Mucosa of gallbladder (tissue), 1 donor: ENCODE results near the gene ZFAND6. TPM values are rescaled to one million over a fixed set of nuclear protein-coding genes. Genes with fewer than 3 reads are reported as not detected.
"Not testable (repeated sequence)": the region's sequence is repeated elsewhere in the genome, so short reads cannot be mapped to it uniquely, and the experiment has no call there.

ENCODE experiments used
- DNase-seq: peaks from one replicate; pipeline ENCODE4 v3.0.0-alpha.2; 2020; ENCODE audit warnings: low spot score
- total RNA-seq: library from RNA; stranded (reverse); gene quantifications from one replicate; pipeline ENCODE4 v1.2.1, GENCODE V29; 2021
- donor health status: DM: no; HTN: no; CAD: no.

The ZFAND6 gene
- total RNA-seq, 1 donor from 2014 or later, result 64.5 TPM

DNA sequence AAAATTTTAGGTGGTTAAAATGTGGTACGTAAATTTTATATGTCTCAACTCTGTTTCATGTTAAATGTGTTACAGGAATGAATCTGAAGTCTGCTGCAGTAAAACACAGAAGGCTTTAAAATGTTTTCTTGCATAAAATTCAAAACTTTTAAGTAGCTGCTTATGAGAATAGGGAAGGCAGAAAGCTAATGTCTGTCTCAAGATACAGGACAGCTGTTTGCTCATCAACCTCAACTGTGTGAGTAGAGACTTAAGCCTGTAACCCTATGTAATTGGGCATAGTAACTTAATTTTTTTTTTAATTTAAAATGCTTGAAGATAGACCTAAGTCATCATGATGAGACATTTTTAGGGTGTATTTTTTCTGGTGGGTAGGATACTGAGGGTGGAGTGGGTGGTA lies 38.9 kb downstream of the ZFAND6 start:
- DNase-seq, result no peak

DNA sequence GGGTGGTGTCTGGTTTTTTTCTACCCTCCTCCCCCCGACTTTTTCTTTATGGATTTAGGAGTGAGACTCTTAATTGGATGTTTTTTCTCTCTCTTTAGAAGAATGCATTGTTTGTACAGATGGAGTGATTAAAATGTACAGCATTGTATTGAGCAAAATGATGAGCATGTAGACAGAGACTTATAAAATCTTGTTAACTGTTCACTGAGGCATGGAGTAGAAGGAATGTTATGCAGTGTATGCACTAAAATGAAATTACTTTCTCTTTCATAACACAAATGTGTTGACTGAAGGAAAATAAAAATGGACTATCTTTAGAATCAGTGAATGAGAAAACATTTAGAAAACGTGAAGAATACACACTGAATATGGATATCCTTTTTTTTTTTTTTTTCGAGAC lies 39.8 kb downstream of the ZFAND6 start:
- no peak for DNase-seq

DNA sequence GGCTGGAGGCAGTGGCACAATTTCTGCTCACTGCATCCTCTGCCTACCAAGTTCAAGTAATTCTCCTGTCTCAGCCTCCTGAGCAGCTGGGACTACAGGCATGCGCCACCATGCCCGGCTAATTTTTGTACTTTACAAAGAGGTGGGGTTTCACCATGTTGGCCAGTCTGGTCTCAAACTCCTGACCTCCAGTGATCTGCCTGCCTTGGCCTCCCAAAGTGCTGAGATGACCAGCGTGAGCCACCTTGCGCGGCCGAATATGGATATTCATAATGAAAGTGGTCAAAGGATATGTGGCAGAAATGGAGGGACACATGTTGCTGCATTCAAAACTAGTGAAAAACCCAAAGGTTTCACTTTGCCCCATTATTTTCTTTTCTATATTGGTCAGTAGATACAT lies 40.2 kb downstream of the ZFAND6 start:
- not testable (repeated sequence) for DNase-seq

DNA sequence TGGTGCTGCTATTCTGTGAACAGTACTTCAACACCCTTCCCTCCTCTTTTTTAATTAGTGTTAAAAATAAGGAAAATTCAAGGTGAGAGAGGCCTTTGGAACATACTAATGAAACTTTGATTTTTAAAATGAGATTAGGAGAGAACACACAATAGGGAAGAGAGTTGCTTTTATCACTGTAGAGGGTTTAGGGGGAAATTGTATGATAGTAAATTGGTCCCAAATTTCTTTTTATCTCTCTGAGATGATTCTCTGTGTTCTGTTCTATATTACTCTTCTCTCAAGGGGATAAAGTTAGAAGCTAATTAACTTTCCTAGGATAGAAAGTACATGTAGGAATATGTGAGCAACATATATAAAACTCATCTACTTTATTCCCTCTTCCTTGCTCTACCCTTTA lies 40.8 kb downstream of the ZFAND6 start:
- no peak for DNase-seq

DNA sequence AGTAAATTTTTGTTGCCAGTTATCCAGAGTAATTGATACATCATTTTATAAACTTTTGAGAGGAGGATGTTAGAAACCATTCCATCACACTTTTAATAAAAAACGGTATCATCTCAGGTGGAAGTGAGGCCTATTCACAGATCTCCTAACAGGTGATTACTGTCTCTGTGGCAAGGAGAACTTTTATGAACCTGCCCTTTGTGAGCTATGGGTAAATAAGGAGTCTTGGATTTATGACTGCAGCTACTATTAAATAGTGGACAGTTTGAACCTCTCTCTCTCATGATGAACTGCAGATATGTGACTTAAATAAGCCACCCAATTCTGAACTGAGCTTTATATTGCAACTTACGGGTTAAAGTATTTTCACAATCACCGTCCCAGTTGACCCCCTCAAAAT lies 45.7 kb downstream of the ZFAND6 start:
- DNase-seq, result no peak

DNA sequence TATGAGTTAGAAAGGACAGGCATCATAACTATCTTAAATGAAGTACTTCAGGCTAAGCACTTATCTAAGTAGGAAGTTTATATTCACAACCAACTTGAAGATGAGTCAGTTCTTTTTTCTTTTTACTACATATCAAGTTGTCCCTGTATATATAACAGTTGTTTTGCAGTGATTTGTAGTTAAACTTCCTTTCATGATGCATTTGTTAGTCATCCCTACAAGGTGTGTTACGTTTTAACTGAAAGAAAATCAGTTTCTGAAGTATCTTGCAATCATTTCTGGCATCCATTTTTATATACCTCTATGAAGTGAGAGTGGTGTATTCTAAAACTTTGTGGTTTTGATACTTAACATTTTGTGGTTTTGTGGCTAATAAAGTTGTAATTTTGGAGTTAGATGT lies 46.1 kb downstream of the ZFAND6 start:
- no peak for DNase-seq

DNA sequence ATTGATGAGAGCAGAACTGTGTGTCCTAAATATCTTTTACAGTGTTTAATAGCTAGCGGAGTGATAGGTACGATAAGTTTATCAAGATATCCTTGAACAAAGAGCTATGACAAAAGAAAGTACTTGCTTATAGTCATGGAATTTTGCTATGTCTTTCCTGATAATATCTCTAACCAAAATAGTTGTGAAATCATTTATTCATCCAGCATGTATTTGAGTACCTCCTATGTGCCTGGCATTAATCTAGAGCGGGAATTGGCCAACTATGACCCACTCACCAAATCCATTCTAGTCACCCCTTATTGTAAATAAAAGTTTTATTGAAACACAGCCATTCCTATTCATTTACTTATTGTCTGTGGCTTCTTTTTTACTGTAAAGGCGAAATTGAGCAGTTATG lies 46.6 kb downstream of the ZFAND6 start:
- no peak for DNase-seq

DNA sequence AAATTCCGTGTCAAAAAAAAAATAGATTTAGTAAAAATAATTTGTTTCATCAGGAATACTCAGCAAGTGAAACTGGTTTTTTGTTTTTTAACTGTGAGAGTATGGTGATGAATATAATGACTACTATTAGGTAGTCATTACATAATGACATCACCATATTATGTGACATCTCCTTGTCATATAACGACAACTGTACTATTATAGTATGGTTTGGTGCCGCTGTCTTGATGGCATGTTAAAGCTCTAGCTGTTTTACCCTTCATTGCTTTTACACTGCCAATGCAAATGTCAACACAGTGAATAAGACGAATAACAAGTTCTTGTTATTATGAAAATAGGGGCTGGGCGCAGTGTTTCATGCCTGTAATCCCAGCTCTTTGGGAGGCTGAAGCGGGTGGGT lies 47.7 kb downstream of the ZFAND6 start:
- no peak for DNase-seq

DNA sequence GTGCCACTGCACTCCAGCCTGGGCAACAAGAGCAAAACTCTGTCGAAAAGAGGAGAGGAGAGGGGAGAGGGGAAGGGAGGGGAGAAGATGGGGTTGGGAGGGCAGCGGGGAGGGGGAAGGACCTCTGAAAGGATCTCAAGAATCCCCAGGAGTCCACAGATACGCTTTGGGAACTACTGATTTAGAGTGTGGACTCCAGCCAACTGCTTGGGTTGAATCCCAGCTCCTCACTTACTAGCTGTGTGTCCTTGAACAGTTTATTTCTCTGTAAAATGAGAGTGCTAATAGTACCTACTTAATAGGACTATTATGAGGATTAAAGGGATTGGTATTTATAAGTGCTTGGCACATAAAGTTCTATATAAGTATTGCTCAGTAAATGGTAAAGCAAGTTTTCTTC lies 48.3 kb downstream of the ZFAND6 start:
- no peak for DNase-seq

DNA sequence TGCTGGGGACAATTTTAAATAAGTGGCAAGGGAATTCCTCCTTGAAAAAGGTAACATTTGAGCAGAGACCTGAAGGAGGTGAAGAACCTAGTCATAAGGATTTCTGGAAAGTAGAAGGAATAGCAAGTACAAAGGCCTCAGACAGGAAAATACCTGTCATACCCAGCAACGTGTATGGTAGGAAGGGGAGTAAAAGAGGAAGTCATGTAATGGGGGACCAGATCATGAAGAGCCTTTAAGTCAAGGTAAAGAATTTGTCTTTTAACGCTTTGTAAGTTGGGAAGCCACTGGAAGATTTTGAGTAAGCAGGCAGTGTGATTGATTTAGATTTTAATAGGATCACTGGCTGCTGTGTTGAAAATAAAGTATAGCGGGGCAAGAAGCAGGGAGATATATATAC lies 49.9 kb downstream of the ZFAND6 start:
- no peak for DNase-seq

DNA sequence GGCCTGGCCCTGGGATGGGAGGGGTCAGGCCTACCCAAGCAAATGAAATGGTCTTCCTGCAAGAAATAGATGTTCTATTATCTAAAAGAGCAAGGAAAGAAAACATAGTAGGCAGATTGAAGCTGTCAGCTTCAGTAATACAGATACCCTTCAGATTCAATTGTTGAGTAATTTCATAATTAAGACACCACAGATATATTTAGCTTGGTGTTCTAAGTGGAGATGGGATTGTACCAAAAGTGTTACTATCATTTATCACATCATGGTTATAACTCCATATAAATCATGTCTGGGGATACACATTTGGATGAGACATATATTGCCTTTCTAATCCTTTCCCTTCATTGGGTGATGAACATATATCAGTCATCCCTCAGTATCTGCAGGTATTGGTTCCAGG lies 51.4 kb downstream of the ZFAND6 start:
- no peak for DNase-seq

DNA sequence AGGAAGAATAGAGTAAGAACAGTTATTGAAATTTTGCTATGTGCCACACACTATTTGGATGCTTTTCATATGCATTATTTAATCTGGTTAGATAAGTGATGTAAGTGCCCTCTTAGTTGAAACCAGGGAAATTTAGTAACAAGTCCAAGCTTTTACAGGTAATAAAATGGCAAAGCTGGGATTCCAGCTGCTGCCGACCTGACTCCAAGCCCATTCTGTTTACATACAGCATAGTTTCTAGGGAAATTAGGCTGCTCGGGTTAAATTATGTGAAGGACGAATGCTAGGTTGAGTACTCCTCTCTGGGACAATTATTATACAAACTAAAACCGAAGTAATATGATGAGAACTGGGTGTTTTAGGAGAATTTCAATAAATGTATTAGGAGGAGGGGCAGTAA lies 54.6 kb downstream of the ZFAND6 start:
- no peak for DNase-seq

DNA sequence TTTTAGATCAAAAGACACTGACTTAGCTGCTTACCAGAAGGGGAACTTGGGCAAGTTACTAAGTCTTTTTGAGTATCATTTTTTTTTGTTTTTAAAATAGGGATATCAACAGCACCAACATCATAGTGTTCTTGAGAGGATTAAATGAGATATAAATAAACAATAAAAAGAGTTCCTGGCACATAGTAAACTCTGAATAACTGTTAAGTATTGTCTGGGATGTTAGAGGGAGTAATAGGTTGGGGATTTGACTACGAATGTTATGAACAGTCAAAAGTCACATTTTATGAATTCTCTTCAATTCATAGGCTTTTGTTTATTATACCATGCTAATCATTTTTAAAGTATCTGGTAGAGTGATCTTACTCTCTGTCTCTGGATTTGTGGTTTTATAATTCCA lies 55.5 kb downstream of the ZFAND6 start:
- no peak for DNase-seq

DNA sequence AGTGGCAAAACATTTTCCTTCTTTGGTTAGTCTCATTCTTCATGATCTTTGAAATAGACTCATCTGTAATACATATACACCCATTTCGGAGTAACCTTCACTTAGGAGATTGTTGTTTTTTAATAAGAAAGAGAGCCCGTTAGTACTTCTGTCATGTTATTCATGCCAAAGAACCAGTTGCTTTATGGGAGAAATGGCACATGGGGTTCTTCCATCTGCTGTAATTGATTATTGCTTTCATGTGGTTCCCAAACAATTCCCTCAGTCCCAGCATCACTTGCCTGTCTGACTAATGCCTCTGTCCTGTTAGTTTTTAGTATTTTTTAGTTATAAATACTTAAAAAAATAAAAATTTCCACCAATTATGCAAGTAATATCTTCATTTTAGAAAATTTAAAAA lies 59.5 kb downstream of the ZFAND6 start:
- no peak for DNase-seq

DNA sequence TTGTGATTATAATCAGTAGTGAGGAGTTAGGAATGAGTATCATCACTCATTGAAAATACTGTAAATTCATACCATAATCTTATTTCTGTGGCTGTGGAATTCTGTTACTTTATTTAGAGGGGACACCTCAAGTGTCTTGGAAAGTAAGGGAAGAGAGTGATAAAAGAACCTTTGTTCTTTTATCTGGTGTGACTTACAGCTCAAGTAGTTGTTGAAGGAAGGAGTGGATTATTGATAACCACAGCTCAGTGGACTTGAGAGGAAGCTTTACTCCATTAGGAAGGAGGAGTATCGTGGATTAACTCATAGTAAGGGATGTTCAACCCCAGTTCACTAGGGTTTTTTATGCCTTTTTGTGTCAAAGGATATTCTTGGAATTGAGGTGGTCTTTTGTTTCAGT lies 61.2 kb downstream of the ZFAND6 start:
- no peak for DNase-seq

DNA sequence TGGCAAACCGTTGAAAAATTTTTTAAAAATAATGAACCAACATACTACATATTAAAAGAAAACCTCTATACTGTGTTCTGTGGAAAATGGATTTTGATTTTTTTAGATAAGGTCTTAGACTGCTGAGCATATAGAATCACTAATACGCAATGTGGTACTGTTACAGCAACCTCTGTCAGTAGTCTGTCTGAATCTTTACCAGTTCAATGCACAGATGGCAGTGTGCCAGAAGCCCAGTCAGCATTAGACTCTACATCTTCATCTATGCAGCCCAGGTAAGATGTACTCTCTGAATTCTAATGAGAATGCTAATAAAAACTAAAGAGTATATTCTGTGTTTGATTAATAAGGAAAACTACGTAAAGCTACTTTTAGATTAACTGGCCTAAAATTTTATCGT lies 62.1 kb downstream of the ZFAND6 start:
- no peak for DNase-seq

DNA sequence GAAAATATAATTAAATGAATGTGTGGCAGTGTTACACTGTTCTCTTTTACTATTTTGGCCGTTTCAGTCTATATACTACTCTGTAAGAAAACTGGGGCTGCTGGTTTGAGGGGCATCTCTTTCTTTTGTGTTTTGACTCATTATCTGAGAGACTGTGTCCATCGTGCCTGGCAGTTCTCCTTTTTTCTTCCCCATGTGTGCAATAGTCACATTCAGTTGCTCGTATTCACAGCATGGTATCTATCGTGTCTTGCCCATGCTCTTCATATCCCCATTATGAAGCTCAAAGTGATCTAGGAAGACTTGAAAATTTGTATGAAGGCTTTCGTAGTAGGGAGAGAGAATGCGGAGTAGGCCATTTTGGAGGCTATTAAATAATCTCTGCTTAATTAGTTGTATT lies 63.6 kb downstream of the ZFAND6 start:
- no peak for DNase-seq

DNA sequence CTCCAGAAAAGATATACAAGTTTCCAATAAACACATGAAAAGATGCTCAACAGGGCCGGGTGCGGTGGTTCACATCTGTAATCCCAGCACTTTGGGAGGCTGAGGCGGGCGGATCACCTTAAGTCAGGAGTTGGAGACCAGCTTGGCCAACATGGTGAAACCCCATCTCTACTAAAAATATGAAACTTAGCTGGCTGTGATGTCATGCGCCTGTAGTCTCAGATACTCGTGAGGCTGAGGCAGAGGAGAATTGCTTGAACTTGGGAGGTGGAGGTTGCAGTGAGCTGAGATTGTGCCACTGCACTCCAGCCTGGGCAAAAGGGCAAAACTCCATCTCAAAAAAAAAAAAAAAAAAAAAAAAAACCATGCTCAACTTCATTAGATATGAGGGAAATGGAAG lies 67.8 kb downstream of the ZFAND6 start:
- not testable (repeated sequence) for DNase-seq

DNA sequence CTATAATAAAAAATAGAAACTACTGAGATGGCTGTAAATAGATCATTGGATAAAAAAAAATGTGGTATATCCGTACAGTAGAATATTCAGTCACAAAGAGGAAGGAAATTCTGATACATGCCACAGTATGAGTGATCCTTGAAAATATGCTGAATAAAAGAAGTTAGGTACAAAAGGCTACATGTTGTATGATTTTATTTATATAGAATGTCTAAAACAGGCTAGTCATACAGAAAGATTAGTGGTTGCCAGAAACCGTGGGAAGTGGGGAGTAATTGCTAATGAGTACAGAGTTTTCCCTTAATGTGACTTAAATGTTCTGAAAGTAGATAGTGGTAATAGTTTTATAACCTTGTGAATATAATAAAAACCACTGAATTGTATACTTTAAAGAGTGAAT lies 68.4 kb downstream of the ZFAND6 start:
- no peak for DNase-seq

DNA sequence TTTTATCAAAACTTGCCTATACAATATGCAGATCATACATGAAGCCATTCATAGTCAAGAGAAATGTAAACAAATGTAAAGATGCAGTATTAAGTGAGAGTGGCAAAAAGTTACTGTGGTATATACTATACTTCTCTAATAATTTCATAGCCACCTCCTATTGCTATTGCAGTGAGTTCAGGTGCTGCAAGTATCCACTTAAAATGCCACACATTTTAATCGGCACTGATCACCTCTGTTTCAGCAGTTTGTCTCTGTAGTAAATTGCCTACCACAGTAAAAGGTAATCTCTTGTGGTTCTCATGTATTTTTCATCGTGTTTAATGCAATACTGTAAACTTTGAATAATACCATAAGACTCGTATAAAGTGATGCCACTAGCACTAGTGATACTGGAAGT lies 72.9 kb downstream of the ZFAND6 start:
- DNase-seq, result no peak

DNA sequence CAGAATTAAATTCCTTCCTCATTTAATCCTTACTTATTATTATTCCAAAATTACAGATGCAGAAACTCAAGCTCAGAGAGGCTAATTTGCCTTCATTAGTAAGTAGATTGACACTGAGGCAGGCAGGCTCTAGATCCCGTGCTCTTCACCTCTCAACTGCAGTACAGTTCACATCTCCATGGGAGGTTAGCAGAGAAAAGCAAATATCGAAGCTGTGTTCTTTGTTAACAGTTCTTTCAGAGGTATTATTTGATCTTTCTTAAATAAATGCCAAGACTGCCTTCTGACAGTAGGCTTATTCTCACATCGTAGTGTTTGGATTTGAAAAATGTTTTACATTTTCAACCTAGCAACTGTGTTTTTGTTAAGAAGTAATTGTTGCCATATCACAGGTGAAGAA lies 77.4 kb downstream of the ZFAND6 start:
- no peak for DNase-seq

DNA sequence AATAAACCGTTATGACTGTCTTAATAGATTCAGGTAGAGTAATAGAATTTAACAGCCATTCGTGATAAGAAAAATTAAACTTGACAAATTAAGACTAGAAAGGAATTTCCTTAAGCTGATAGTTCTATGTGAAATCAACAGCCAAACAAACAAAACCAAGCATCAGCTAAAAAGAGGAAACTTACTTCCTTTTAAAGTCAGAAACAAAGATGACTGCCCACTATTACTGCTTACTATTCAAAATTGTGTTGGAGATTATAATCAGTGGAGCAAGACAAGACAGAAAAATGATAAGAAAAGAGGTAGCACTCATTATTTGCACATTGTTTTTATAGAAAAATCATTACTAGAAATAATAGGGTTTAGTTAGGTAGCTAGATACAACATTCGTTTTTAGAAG lies 79.5 kb downstream of the ZFAND6 start:
- DNase-seq, result no peak

DNA sequence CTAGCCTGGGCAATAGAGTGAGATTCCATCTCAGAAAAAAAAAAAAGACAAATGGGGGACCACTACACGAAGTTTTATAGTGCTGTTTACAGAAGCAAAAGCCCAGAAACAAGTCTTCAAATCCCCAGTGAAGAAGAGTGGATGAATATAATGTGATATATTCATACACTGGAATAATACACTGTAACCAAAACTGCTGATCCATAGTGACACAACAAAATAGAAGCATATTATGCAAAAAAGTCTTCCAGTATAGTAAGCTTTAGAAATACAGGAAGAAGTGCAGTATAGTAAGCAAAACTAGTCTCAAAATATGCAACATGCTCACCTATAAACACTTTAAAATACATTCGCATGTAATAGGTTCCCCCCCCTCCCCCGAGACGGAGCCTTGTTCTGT lies 81.4 kb downstream of the ZFAND6 start:
- no peak for DNase-seq

DNA sequence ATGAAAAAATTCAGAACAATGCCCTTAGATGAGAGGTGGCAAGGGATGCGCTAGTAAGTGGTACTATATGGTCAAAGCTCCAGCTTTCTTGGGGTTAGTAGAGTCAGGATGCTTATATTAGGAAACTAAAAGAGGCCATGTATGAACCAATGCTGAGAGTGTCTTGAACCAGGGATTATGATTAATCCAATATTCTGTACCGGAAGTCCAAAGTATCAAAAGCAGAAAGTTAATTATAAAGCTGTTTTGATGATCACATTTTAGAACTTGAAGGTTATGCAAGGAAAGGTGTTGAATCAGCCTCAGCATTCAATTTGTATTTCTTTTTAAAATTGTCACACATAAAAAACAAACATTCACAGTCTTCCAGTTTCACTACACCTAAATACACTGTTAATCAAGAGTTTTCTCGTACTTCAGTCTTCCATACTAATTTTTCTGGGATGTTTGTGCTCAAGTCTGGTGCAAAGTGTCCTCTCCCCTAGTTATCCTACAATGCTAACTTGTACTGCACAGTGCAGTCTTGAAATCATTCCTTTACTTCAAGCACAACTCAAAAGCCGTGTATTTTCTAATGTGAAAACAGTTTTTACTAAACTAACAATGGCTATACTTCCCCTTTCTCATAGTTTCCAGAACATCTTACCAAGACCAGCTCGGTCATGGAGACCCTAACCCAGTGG lies 82.6 kb downstream of the ZFAND6 start:
- no peak for DNase-seq

DNA sequence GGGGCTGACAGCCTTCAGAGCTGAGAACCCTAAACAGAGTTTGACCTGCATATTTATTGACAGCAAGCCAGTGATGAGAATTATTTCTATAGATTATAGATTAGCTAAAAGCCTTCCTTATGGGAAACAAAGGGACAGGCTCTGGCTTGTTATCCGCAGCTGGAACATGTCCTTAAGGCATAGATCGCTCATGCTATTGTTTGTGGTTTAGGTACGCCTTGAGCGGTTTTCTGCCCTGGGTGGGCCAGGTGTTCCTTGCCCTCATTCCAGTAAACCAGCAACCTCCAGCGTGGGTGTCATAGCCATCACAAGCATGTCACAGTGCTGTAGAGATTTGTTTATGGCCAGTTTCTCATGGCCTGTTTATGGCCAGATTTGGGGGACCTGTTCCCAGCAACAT lies 83.2 kb downstream of the ZFAND6 start:
- no peak for DNase-seq
